PC-3 (cell line): ENCODE measurements around the gene ZNF138. TPM values are rescaled to one million over a fixed set of nuclear protein-coding genes. Genes with fewer than 3 reads are reported as not detected.

Experiments used
- ATAC-seq: fragments of 200-7000 bp; cut with Tn5 transposase; 2 replicates; pipeline ENCODE4 v1.9.1; 2020; ENCODE audit warnings: mild to moderate bottlenecking, moderate library complexity
- BruUV-seq: library from RNA; stranded (reverse); fragments of 400-500 nt; replicated peaks from 2 replicates; lab custom pipeline; 2021; lab: Mats Ljungman, UMichigan
- CTCF ChIA-PET: fragments of 300-600 bp; sonication (Branson Sonifier 250); formaldehyde crosslinking; loops from one replicate; lab custom pipeline; 2022; ENCODE audit warnings: antibody characterized with exemption; lab: Charles Lee
- POLR2A ChIA-PET: fragments of 300-600 bp; sonication (Branson Sonifier 250); formaldehyde crosslinking; loops from one replicate; lab custom pipeline; 2022; ENCODE audit warnings: antibody characterized with exemption; ENCODE audit not compliant: unreplicated experiment; lab: Charles Lee
- DNase-seq: peaks from one replicate; pipeline ENCODE4 v3.0.0-alpha.2; 2015
- H2AFZ ChIP-seq: fragments of 300-600 bp; sonication (generic); 2 replicates; pipeline ENCODE4 v1.6.0; 2016; ENCODE audit warnings: antibody characterized with exemption, low read length
- H3F3A ChIP-seq: fragments of 300-600 bp; sonication (generic); one replicate; pipeline ENCODE4 v1.6.0; 2017; ENCODE audit warnings: antibody characterized with exemption, low read length, control low read depth, mild to moderate bottlenecking; ENCODE audit not compliant: unreplicated experiment
- H3K27ac ChIP-seq: fragments of 300-600 bp; sonication (generic); 2 replicates; pipeline ENCODE4 v1.5.1; 2016; ENCODE audit warnings: mild to moderate bottlenecking, low read length
- H3K27me3 ChIP-seq: fragments of 300-600 bp; sonication (generic); 2 replicates; pipeline ENCODE4 v1.6.1; 2016; ENCODE audit warnings: low read length, mixed read lengths
- H3K36me3 ChIP-seq: fragments of 300-600 bp; sonication (generic); 2 replicates; pipeline ENCODE4 v1.6.1; 2016; ENCODE audit warnings: low read depth, mixed run types, low read length, mixed read lengths
- H3K4me1 ChIP-seq: fragments of 300-600 bp; sonication (generic); 2 replicates; pipeline ENCODE4 v1.5.1; 2016; ENCODE audit warnings: low read length; ENCODE audit not compliant: insufficient read depth
- H3K4me2 ChIP-seq: fragments of 300-600 bp; sonication (generic); 2 replicates; pipeline ENCODE4 v1.6.0; 2016; ENCODE audit warnings: low read length
- H3K4me3 ChIP-seq: fragments of 300-600 bp; sonication (generic); 2 replicates; pipeline ENCODE4 v1.5.1; 2016; ENCODE audit warnings: mild to moderate bottlenecking, low read length, mixed read lengths
- H3K79me2 ChIP-seq: fragments of 300-600 bp; sonication (generic); 2 replicates; pipeline ENCODE4 v1.6.1; 2017; ENCODE audit warnings: low read length, mixed read lengths
- H3K9ac ChIP-seq: fragments of 300-600 bp; sonication (generic); 2 replicates; pipeline ENCODE4 v1.6.0; 2016; ENCODE audit warnings: mild to moderate bottlenecking, low read length
- H3K9me2 ChIP-seq: fragments of 300-600 bp; sonication (generic); replicated peaks from 2 replicates; pipeline ENCODE4 v1.6.1; 2016; ENCODE audit warnings: mixed run types, low read length, mixed read lengths
- H3K9me3 ChIP-seq: fragments of 300-600 bp; sonication (generic); 2 replicates; pipeline ENCODE4 v1.6.1; 2016; ENCODE audit warnings: low read length, mixed read lengths
- H4K20me1 ChIP-seq: fragments of 300-600 bp; sonication (generic); 2 replicates; pipeline ENCODE4 v1.6.1; 2016; ENCODE audit warnings: low read length, mixed read lengths
- EZH2 ChIP-seq: fragments of 300-600 bp; sonication (generic); IDR thresholded peaks from one replicate; pipeline ENCODE4 v1.6.1; 2017; ENCODE audit warnings: antibody characterized with exemption, mild to moderate bottlenecking, low read length; ENCODE audit not compliant: unreplicated experiment
- EZH2phosphoT487 ChIP-seq: fragments of 300-600 bp; sonication (generic); IDR thresholded peaks from 2 replicates; pipeline ENCODE4 v1.6.1; 2018; ENCODE audit warnings: mild to moderate bottlenecking, antibody characterized with exemption, low read length, borderline replicate concordance
- intact Hi-C: fragments of 100-400 bp; cut with micrococcal nuclease; formaldehyde crosslinking; loops from 2 replicates; pipeline ENCODE4 v1.9.0; 2023
- total RNA-seq: library from RNA; depleted of rRNA; stranded (reverse); fragments of >200 nt; gene quantifications from 2 replicates; pipeline ENCODE4 v1.2.3, GENCODE V29; 2014
- TF ChIP-seq, protein P1 (sequence below): fragments of 300-600 bp; sonication (generic); conservative IDR thresholded peaks from 2 replicates; pipeline ENCODE4 v1.5.1; 2017; ENCODE audit warnings: antibody characterized with exemption, low read depth, mild to moderate bottlenecking, low read length

The ZNF138 gene
- total RNA-seq, 1 experiment from 2014 or later = 10.9 TPM

DNA sequence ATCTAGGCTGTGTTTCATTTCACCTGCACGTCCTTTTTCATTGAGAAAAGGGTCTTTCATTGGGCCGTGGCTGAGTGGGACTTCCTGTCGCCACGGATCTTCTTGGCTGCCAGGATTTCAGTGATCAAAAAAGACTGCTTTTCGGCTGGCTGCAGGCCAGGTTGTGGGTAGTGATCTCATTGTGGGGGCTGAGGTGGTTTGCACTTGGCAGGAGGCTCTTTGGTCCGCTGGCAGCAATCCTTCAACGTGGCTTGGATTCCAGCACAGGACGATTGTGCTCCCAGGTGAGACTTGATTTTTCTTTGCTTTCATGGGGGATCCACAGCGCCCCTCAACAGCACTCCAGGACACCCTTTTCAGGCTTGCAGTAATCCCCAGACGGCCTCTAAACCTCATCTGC is 79.9 kb downstream of the ZNF138 start:
- intact Hi-C loops = no loop called here
- no peak overlapping the region for H2AFZ ChIP-seq
- ChIA-PET CTCF (no interaction called here), POLR2A (no interaction called here)
- H3K4me3 ChIP-seq = no peak overlapping the region
- H3K36me3 ChIP-seq = no peaks in the 10 kb centered on the region
- no peaks in the 10 kb centered on the region for H3K9me2 ChIP-seq
- no peaks in the 10 kb centered on the region for H4K20me1 ChIP-seq
- no peaks in the 10 kb centered on the region for H3K4me1 ChIP-seq
- TF ChIP-seq EZH2phosphoT487 = no peak
- TF ChIP-seq, protein P1, sequence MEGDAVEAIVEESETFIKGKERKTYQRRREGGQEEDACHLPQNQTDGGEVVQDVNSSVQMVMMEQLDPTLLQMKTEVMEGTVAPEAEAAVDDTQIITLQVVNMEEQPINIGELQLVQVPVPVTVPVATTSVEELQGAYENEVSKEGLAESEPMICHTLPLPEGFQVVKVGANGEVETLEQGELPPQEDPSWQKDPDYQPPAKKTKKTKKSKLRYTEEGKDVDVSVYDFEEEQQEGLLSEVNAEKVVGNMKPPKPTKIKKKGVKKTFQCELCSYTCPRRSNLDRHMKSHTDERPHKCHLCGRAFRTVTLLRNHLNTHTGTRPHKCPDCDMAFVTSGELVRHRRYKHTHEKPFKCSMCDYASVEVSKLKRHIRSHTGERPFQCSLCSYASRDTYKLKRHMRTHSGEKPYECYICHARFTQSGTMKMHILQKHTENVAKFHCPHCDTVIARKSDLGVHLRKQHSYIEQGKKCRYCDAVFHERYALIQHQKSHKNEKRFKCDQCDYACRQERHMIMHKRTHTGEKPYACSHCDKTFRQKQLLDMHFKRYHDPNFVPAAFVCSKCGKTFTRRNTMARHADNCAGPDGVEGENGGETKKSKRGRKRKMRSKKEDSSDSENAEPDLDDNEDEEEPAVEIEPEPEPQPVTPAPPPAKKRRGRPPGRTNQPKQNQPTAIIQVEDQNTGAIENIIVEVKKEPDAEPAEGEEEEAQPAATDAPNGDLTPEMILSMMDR = no peak
- TF ChIP-seq EZH2 = no peak
- H3K9ac ChIP-seq = no peak overlapping the region
- no peak overlapping the region for H3K27ac ChIP-seq
- DNase-seq (peak; percentile 13), ATAC-seq (no peak)
- no peaks in the 10 kb centered on the region for H3F3A ChIP-seq
- no peaks in the 10 kb centered on the region for H3K27me3 ChIP-seq
- peaks cover 4% of the 10 kb centered on the region; the same call in 1 of the 2 replicates for H3K9me3 ChIP-seq
- no TSS peak for BruUV-seq
- H3K79me2 ChIP-seq = no peaks in the 10 kb centered on the region
- no peak overlapping the region for H3K4me2 ChIP-seq

DNA sequence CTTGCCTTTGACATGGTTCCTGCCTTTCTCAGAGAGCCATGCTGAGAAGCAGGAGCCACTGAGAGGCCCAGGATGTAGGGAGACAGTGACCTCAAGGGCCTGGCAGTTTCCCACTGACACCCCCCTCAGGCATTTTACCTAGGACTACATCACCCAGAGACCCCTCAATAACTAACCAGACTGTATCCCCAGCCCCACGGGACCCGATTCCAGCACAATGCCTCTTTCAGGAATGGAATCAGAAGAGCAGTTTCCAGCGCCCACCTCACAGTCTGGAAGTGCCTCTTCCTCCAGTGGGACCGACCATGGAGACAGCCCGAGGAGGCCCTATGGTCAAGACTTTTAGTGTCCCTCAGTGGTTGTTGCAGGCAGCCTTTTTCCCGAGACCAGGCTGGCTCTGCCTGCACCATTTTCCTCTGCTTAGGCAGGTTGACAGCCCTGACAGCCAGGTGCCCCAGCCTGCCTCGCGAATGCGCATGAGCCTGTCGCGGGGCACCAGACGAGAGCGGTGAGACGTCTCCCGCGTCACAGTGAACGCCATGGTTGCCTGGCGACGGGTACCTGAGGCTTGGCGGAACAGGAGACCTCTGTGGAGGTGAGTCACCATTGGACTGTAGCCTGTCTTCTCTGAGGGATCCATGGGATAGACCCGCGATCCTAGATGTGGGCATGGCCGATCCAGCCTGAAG is 80.5 kb downstream of the ZNF138 start:
- POLR2A ChIA-PET = no interaction called here
- no peak overlapping the region for H3K4me2 ChIP-seq
- intact Hi-C loops = no loop called here
- H3K9me3 ChIP-seq = peaks cover 5% of the 10 kb centered on the region; the same call in 1 of the 2 replicates
- DNase-seq (no peak), ATAC-seq (no peak)
- H4K20me1 ChIP-seq = no peaks in the 10 kb centered on the region
- no peak overlapping the region for H2AFZ ChIP-seq
- no peaks in the 10 kb centered on the region for H3K79me2 ChIP-seq
- H3K9ac ChIP-seq = no peak overlapping the region
- no peak for TF ChIP-seq EZH2phosphoT487
- no peak for TF ChIP-seq EZH2
- TF ChIP-seq, protein P1 = no peak
- H3K9me2 ChIP-seq = no peaks in the 10 kb centered on the region
- H3K27ac ChIP-seq = no peak overlapping the region
- BruUV-seq = no TSS peak
- no peaks in the 10 kb centered on the region for H3K27me3 ChIP-seq
- CTCF ChIA-PET = no interaction called here
- H3K4me3 ChIP-seq = no peak overlapping the region
- H3F3A ChIP-seq = no peaks in the 10 kb centered on the region
- H3K36me3 ChIP-seq = no peaks in the 10 kb centered on the region
- H3K4me1 ChIP-seq = no peaks in the 10 kb centered on the region

DNA sequence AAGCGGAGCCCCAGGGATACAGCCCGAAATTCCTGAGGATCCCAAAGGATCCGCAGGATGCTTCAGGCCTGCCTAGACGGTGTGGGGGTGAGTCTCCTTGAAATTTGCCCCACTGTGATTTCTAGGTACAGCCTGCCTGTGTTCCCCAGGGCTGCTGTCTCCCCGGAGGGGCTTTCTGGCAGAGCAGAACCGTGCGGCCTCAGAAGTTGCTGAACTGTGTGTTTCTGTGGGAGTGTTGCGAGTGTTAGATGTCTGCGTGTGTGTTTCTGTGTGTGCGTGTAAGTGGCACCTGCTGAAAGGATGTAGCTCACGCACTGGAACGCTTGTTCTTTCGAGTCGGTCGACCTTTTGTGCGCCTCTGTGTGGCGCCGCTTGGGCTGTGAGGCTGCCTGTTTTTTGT is 81.0 kb downstream of the ZNF138 start:
- Histone ChIP-seq H3K9me3 (peaks cover 5% of the 10 kb centered on the region; the same call in 1 of the 2 replicates), H3K27ac (no peak overlapping the region), H3K9ac (no peak overlapping the region), H3K4me2 (no peak overlapping the region), H3K36me3 (no peaks in the 10 kb centered on the region), H3F3A (no peaks in the 10 kb centered on the region), H3K4me3 (no peak overlapping the region), H4K20me1 (no peaks in the 10 kb centered on the region), H3K27me3 (no peaks in the 10 kb centered on the region), H3K79me2 (no peaks in the 10 kb centered on the region), H3K9me2 (no peaks in the 10 kb centered on the region), H3K4me1 (no peaks in the 10 kb centered on the region), H2AFZ (no peak overlapping the region)
- CTCF ChIA-PET = no interaction called here
- intact Hi-C loops = no loop called here
- DNase-seq (no peak), ATAC-seq (no peak)
- BruUV-seq = no TSS peak
- POLR2A ChIA-PET = no interaction called here
- TF ChIP-seq, protein P1 = no peak
- TF ChIP-seq EZH2 (no peak), EZH2phosphoT487 (no peak)
